Sigmoid colon (tissue), 7 donors: ENCODE results near the gene HEATR5A. TPM values are rescaled to one million over a fixed set of nuclear protein-coding genes. Genes with fewer than 3 reads are reported as not detected.
"Not testable (repeated sequence)": the region's sequence is repeated elsewhere in the genome, so short reads cannot be mapped to it uniquely, and the experiment has no call there.

Experiments
- DNase-seq: peaks from one replicate; pipeline ENCODE4 v3.0.0-alpha.2; 2019
- H3K27ac ChIP-seq, 4 donors: fragments of 200-600 bp; sonication (generic); one replicate each; pipeline ENCODE4 v1.5.1; 2016 to 2019; ENCODE audit warnings: mild to moderate bottlenecking in 1 of 4
- H3K27me3 ChIP-seq, 3 donors: fragments of 200-600 bp; sonication (generic); one replicate each; pipeline ENCODE4 v1.5.1; 2019; ENCODE audit warnings: mild to moderate bottlenecking in 1 of 3
- H3K36me3 ChIP-seq, 4 donors: fragments of 200-600 bp; sonication (generic); one replicate each; pipeline ENCODE4 v1.5.1; 2016 to 2019
- H3K4me1 ChIP-seq, 4 donors: fragments of 200-600 bp; sonication (generic); one replicate each; pipeline ENCODE4 v1.5.1; 2017 to 2019
- H3K4me3 ChIP-seq, 4 donors: fragments of 200-600 bp; sonication (generic); one replicate each; pipeline ENCODE4 v1.5.1; 2017 to 2019; ENCODE audit warnings: mild to moderate bottlenecking in 2 of 4, moderate library complexity in 1 of 4
- H3K9me3 ChIP-seq, 4 donors: fragments of 200-600 bp in 3 of 4; sonication (generic) in 3 of 4; one replicate each; pipeline versions ENCODE4 v1.5.1 to v1.6.1; 2013 to 2019
- CTCF ChIP-seq, 4 experiments: fragments of 450-650 bp in 3 of 4; fragments of 200-600 bp in 1 of 4; IDR thresholded peaks; one replicate each; pipeline ENCODE4 v1.5.1; 2016 to 2019; ENCODE audit warnings: antibody characterized with exemption in 4 of 4, mild to moderate bottlenecking in 3 of 4, moderate library complexity in 2 of 4
- EP300 ChIP-seq, 4 donors: sonication (generic); formaldehyde crosslinking; IDR thresholded peaks; one replicate each; pipeline ENCODE4 v1.6.1; 2017; ENCODE audit warnings: antibody characterized with exemption in 4 of 4
- POLR2A ChIP-seq, 2 donors: fragments of 450-650 bp; IDR thresholded peaks; one replicate each; pipeline ENCODE4 v1.6.1; 2016; ENCODE audit warnings: antibody characterized with exemption in 2 of 2, mild to moderate bottlenecking in 2 of 2, moderate library complexity in 2 of 2
- POLR2AphosphoS5 ChIP-seq, 4 donors: sonication (generic); formaldehyde crosslinking; IDR thresholded peaks; one replicate each; pipeline ENCODE4 v1.6.1; 2017; ENCODE audit warnings: antibody characterized with exemption in 4 of 4
- whole genome bisulfite sequencing, 2 donors: extraction: QIAGEN DNeasy Blood & Tissue Kit; methylation state at CpG; one replicate each; pipeline ENCODE4 v1.1.7; 2013; 5-methylcytosine and 5-hydroxymethylcytosine counted together
- intact Hi-C: fragments of 100-400 bp; cut with DNase I; formaldehyde crosslinking; loops from one replicate; pipeline ENCODE4 v1.15.1; 2023
- polyA plus RNA-seq, 3 donors: library from polyadenylated mRNA; stranded (reverse); fragments of 200-250 nt; gene quantifications; one replicate each; pipeline ENCODE4 v1.2.3, GENCODE V29; 2013
- total RNA-seq, 4 donors: library from RNA; depleted of rRNA; stranded (reverse); fragments of >200 nt; gene quantifications; one replicate each; pipeline ENCODE4 v1.1.0, GENCODE V29; 2016
- donor health status: healthy with polysubstance abuse.
- donor health status: Bipolar disorder and iron deficiency.
- donor health status: healthy.

The HEATR5A gene
- total and polyA plus RNA-seq, 7 donors: 9.3 to 41.9 (median 28.7) TPM

- intact Hi-C loops: no loop called here
- H3K27me3 ChIP-seq: no peaks in the 10 kb centered on the region
- H3K4me3 ChIP-seq: no peak overlapping the region
- 97 to 98% methylated on average over 4 of the region's 4 CpGs for WGBS, 2 donors
- no peak overlapping the region for H3K27ac ChIP-seq
- TF ChIP-seq EP300 (IDR thresholded peaks at IDR 0.05) (no peak), CTCF (IDR thresholded peaks at IDR 0.05) (no peak), POLR2A (IDR thresholded peaks at IDR 0.05) (no peak), POLR2AphosphoS5 (IDR thresholded peaks at IDR 0.05) (no peak)
- DNase-seq: no peak
- no peaks in the 10 kb centered on the region for H3K9me3 ChIP-seq
- no peaks in the 10 kb centered on the region for H3K4me1 ChIP-seq
- H3K36me3 ChIP-seq: peaks cover 0 to 68% (median 5%) of the 10 kb centered on the region in 4 donors
These were observed 57.6 kb downstream of the HEATR5A start for GRCh38 chr14:31362746-31363145.

- DNase-seq, H3K9me3 ChIP-seq, H3K4me1 ChIP-seq, intact Hi-C loops, H3K4me3 ChIP-seq, H3K27me3 ChIP-seq, H3K27ac ChIP-seq: not testable (repeated sequence)
- H3K36me3 ChIP-seq: peaks cover 0 to 72% (median 5%) of the 10 kb centered on the region in 4 donors
- 92 to 95% methylated on average over 4 of the region's 4 CpGs for WGBS, 2 donors
These were observed 58.6 kb downstream of the HEATR5A start for GRCh38 chr14:31361761-31362160.

- TF ChIP-seq CTCF (IDR thresholded peaks at IDR 0.05) (no peak), POLR2A (IDR thresholded peaks at IDR 0.05) (no peak), POLR2AphosphoS5 (IDR thresholded peaks at IDR 0.05) (no peak)
- Histone ChIP-seq H3K27me3 (no peaks in the 10 kb centered on the region), H3K4me3 (no peak overlapping the region), H3K27ac (no peak overlapping the region), H3K36me3 (peaks cover 0 to 69% (median 5%) of the 10 kb centered on the region in 4 donors), H3K9me3 (no peaks in the 10 kb centered on the region), H3K4me1 (peaks cover 0 to 3% (median 1%) of the 10 kb centered on the region in 4 donors)
- intact Hi-C loops: no loop called here
- WGBS, 2 donors: 78 to 92% methylated on average over 3 of the region's 3 CpGs
- no peak for DNase-seq
These were observed 59.3 kb downstream of the HEATR5A start for GRCh38 chr14:31360919-31361662.

- Histone ChIP-seq H3K4me1 (peaks cover 0 to 6% (median 2%) of the 10 kb centered on the region in 4 donors), H3K27ac (no peak overlapping the region), H3K9me3 (no peaks in the 10 kb centered on the region), H3K27me3 (no peaks in the 10 kb centered on the region), H3K4me3 (no peak overlapping the region), H3K36me3 (peaks cover 0 to 43% (median 3%) of the 10 kb centered on the region in 4 donors)
- WGBS, 2 donors: 73 to 86% methylated on average over 3 of the region's 3 CpGs
- intact Hi-C loops: loop anchor here (5.0 to 10.0 kb wide), 3 partner anchors 150 to 232 kb away; partner anchors contain the start of gene HECTD1
- TF ChIP-seq CTCF (IDR thresholded peaks at IDR 0.05) (no peak), POLR2AphosphoS5 (IDR thresholded peaks at IDR 0.05) (no peak), EP300 (IDR thresholded peaks at IDR 0.05) (no peak), POLR2A (IDR thresholded peaks at IDR 0.05) (no peak)
- no peak for DNase-seq
These were observed 63.1 kb downstream of the HEATR5A start for GRCh38 chr14:31357279-31357678.

- WGBS, 2 donors: 92 to 97% methylated on average over 2 of the region's 2 CpGs
- H3K36me3 ChIP-seq: peaks cover 0 to 83% (median 9%) of the 10 kb centered on the region in 4 donors
- H3K27me3 ChIP-seq: no peaks in the 10 kb centered on the region
- H3K4me1 ChIP-seq: no peaks in the 10 kb centered on the region
- no peak for DNase-seq
- TF ChIP-seq POLR2AphosphoS5 (IDR thresholded peaks at IDR 0.05) (no peak), CTCF (IDR thresholded peaks at IDR 0.05) (no peak), EP300 (IDR thresholded peaks at IDR 0.05) (no peak), POLR2A (IDR thresholded peaks at IDR 0.05) (no peak)
- intact Hi-C loops: no loop called here
- H3K9me3 ChIP-seq: no peaks in the 10 kb centered on the region
- H3K4me3 ChIP-seq: no peak overlapping the region
- no peak overlapping the region for H3K27ac ChIP-seq
These were observed 74.3 kb downstream of the HEATR5A start for GRCh38 chr14:31346097-31346496.
